Tibial artery (tissue), 4 donors: ENCODE measurements around the gene CCDC182.

Experiments used
- DNase-seq, 2 donors: peaks; one replicate each; pipeline ENCODE4 v3.0.0-alpha.2; 2019
- H3K27ac ChIP-seq, 2 donors: fragments of 200-600 bp; sonication (generic) in 1 of 2; 1 replicate in 1 of 2; 2 replicates in 1 of 2; pipeline ENCODE4 v1.5.1; 2018 to 2019; ENCODE audit warnings: mild to moderate bottlenecking in 1 of 2
- H3K27me3 ChIP-seq, 2 donors: fragments of 200-600 bp; sonication (generic) in 1 of 2; one replicate each; pipeline versions ENCODE4 v1.5.1 to v1.6.0; 2016 to 2019
- H3K36me3 ChIP-seq, 3 donors: fragments of 200-600 bp; sonication (generic) in 2 of 3; one replicate each; pipeline ENCODE4 v1.5.1; 2016 to 2019; ENCODE audit warnings: mild to moderate bottlenecking in 2 of 3
- H3K4me1 ChIP-seq, 4 donors: fragments of 200-600 bp; sonication (generic) in 2 of 4; 1 replicate in 3 of 4; 2 replicates in 1 of 4; pipeline ENCODE4 v1.5.1; 2016 to 2019
- H3K4me3 ChIP-seq, 2 donors: fragments of 200-600 bp; sonication (generic) in 1 of 2; 1 replicate in 1 of 2; 2 replicates in 1 of 2; pipeline ENCODE4 v1.5.1; 2018 to 2019; ENCODE audit warnings: mild to moderate bottlenecking in 2 of 2
- H3K9me3 ChIP-seq, 3 donors: fragments of 200-600 bp; sonication (generic) in 1 of 3; one replicate each; pipeline ENCODE4 v1.5.1; 2016 to 2019
- intact Hi-C: fragments of 100-400 bp; cut with DNase I; formaldehyde crosslinking; loops from one replicate; pipeline ENCODE4 v1.15.0; 2023; ENCODE audit warnings: low total_unique reads
- TF ChIP-seq, protein P1 (sequence below), 2 experiments: fragments of 200-600 bp in 1 of 2; fragments of 450-650 bp in 1 of 2; IDR thresholded peaks; one replicate each; pipeline ENCODE4 v1.5.1; 2017 to 2019; ENCODE audit warnings: antibody characterized with exemption in 2 of 2, mild to moderate bottlenecking in 1 of 2, moderate library complexity in 1 of 2

CCDC182 gene

GRCh38 chr17:57757735-57758134 is 12.6 kb upstream of the CCDC182 start:
- intact Hi-C loops, result no loop called here
- H3K27ac ChIP-seq, result no peak overlapping the region
- no peaks in the 10 kb centered on the region for H3K4me1 ChIP-seq
- TF ChIP-seq, protein P1, sequence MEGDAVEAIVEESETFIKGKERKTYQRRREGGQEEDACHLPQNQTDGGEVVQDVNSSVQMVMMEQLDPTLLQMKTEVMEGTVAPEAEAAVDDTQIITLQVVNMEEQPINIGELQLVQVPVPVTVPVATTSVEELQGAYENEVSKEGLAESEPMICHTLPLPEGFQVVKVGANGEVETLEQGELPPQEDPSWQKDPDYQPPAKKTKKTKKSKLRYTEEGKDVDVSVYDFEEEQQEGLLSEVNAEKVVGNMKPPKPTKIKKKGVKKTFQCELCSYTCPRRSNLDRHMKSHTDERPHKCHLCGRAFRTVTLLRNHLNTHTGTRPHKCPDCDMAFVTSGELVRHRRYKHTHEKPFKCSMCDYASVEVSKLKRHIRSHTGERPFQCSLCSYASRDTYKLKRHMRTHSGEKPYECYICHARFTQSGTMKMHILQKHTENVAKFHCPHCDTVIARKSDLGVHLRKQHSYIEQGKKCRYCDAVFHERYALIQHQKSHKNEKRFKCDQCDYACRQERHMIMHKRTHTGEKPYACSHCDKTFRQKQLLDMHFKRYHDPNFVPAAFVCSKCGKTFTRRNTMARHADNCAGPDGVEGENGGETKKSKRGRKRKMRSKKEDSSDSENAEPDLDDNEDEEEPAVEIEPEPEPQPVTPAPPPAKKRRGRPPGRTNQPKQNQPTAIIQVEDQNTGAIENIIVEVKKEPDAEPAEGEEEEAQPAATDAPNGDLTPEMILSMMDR (IDR thresholded peaks at IDR 0.05), result no peak
- no peak for DNase-seq
- no peaks in the 10 kb centered on the region for H3K9me3 ChIP-seq
- H3K27me3 ChIP-seq, result peaks cover 0 to 32% of the 10 kb centered on the region in 2 donors
- no peak overlapping the region for H3K4me3 ChIP-seq
- H3K36me3 ChIP-seq, result no peaks in the 10 kb centered on the region

DNA sequence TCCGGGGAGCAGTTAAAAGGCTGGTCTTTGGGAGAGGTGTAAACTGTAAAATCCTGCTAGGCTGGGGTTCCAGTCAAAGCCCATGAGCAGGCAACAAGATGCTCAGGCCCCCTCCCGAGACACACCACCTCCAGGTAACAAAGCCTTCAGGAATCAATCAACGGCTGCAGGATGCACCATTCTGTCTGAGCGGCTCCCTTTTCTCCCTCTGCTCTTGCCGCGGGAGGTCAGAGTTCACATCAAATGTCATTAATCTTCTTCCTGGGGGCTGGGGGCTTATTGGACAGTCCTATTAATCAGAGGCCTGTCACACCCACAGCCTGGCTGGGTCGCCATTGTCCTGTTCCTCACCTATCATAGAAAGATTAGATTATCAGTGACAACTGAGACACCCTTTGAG is 11.9 kb upstream of the CCDC182 start:
- Histone ChIP-seq H3K4me1 (no peaks in the 10 kb centered on the region), H3K27ac (no peak overlapping the region), H3K4me3 (no peak overlapping the region), H3K36me3 (no peaks in the 10 kb centered on the region), H3K27me3 (peaks cover 0 to 26% of the 10 kb centered on the region in 2 donors), H3K9me3 (no peaks in the 10 kb centered on the region)
- intact Hi-C loops, result no loop called here
- DNase-seq, result no peak
- TF ChIP-seq, protein P1 (IDR thresholded peaks at IDR 0.05), result no peak

DNA sequence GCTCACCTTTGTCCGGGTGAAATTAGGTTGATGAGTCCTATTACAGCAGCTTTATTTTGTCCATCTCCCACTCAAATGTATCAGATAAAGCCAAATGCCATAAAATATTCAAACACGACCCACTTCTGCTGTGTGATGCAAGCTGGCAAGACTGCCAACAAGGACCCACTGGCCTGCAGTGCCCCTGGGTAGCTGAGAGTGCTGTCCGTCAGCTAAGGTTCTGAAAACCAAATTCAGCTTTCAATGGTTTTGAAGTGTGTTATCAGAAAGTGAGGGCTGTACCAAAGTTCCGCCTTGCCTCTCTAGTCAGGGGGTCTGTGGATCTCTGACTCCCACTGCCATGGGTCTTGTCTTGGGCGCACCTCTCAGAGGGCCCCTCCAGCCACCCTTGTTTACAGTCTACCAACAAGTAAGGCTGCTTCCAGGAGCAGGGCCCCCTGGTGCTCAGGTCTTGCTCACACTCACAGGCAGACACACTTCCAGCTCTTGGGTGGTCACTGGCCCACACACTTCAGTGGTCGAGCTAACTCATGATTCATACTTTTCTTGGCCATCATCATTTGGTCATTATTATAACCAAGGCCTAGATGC is 10.5 kb upstream of the CCDC182 start:
- H3K4me3 ChIP-seq, result no peak overlapping the region
- H3K36me3 ChIP-seq, result no peaks in the 10 kb centered on the region
- intact Hi-C loops, result no loop called here
- TF ChIP-seq, protein P1 (IDR thresholded peaks at IDR 0.05), result no peak
- H3K4me1 ChIP-seq, result no peaks in the 10 kb centered on the region
- H3K9me3 ChIP-seq, result no peaks in the 10 kb centered on the region
- no peak overlapping the region for H3K27ac ChIP-seq
- H3K27me3 ChIP-seq, result peaks cover 0 to 22% of the 10 kb centered on the region in 2 donors
- DNase-seq, result no peak

DNA sequence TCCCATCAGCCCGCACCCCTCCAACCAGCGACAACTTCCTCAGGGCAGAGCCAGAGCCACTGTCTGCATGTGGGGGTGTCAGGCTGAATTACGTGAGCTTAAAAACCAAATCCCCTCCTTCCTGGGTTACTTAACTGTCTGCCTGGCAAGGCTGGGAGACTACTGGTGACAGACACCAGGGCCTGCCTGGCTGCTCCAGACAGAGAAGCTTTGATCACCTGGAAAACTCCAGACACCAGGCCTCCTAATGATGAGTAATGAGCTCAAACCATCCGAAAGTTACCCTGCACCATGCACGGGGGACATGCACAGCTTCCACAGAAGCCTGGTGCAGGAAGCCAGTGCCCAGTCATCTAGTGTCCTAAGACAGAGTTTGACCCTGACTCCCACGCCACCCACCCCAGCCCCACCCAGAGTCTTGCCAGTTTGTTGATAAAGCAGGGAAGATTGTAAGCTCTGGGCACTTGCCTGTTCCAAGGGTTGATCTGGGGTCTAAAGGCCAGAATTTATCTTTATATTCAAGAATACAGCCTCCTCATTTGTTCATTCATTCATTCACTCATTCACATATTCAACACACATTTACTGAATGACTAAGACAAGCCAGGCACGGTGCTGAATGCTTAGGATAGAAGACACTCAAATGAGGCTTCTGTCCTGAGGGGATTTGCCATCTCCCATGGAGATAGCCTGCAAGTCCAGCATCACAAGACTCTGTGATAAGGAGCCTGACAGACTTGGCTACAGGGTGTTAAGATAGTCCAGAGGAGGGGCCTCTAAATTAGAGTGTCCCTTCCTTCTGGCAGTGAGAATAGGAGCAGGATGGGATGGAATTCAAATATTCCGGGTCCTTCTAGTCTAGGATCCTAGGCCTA is 7.2 kb upstream of the CCDC182 start:
- intact Hi-C loops, result loop anchor here (5.0 kb wide), 1 partner anchor 610 kb away; no protein-coding TSS in a partner anchor
- no peak overlapping the region for H3K27ac ChIP-seq
- TF ChIP-seq, protein P1 (IDR thresholded peaks at IDR 0.05), result no peak
- H3K36me3 ChIP-seq, result no peaks in the 10 kb centered on the region
- H3K27me3 ChIP-seq, result peaks cover 0 to 27% of the 10 kb centered on the region in 2 donors
- no peaks in the 10 kb centered on the region for H3K9me3 ChIP-seq
- DNase-seq, result no peak
- no peak overlapping the region for H3K4me3 ChIP-seq
- no peaks in the 10 kb centered on the region for H3K4me1 ChIP-seq

DNA sequence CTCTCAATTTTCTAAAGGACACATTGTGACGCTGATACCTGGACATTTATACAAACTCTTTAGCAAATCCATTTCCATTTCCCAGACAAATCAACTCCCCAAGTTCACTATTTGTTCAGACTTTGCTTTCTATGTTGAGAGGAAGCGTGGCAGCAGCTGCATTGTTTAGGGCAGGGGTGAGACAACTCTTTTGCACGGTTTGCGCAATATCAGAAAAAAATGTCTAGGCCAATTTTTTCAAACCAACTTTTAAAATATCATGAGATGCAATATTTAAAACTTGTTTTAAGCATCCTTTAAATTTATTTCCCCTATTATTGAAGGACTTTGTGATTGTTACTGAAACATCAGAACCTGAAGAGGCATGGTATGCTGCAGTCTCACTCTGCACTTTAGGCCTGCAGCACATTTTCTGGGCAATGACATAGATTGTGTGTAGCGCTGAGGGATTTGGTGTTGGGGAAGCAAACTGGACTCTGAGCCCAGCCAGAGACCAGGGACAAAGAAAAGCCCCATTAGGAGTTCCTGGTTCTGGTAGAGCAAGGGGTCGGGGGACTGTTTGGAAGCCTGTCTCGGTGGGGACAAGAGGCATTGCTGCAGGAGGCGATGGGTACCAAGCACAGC is 6.4 kb upstream of the CCDC182 start:
- no peaks in the 10 kb centered on the region for H3K9me3 ChIP-seq
- no peak for DNase-seq
- intact Hi-C loops, result loop anchor here (5.0 kb wide), 1 partner anchor 609 kb away; no protein-coding TSS in a partner anchor
- H3K27me3 ChIP-seq, result peaks cover 0 to 30% of the 10 kb centered on the region in 2 donors
- TF ChIP-seq, protein P1 (IDR thresholded peaks at IDR 0.05), result no peak
- no peaks in the 10 kb centered on the region for H3K36me3 ChIP-seq
- no peak overlapping the region for H3K4me3 ChIP-seq
- H3K4me1 ChIP-seq, result no peaks in the 10 kb centered on the region
- no peak overlapping the region for H3K27ac ChIP-seq
